HCT116 (cell line): ENCODE measurements around the gene INSRR. TPM values are rescaled to one million over a fixed set of nuclear protein-coding genes. Genes with fewer than 3 reads are reported as not detected.

Experiments
- ATAC-seq: fragments of 200-7000 bp; cut with Tn5 transposase; 2 replicates; pipeline ENCODE4 v1.9.1; 2020; ENCODE audit warnings: mild to moderate bottlenecking, moderate library complexity
- BruUV-seq: library from RNA; stranded (reverse); fragments of 400-500 nt; replicated peaks from 2 replicates; lab custom pipeline; 2021; lab: Mats Ljungman, UMichigan
- CTCF ChIA-PET: fragments of 300-600 bp; sonication (Branson Sonifier 250); formaldehyde crosslinking; loops from one replicate; lab custom pipeline; 2021; ENCODE audit warnings: antibody characterized with exemption; lab: Charles Lee
- POLR2A ChIA-PET: fragments of 300-600, 350-600 bp; sonication (Branson Sonifier 250); formaldehyde crosslinking; loops from one replicate; lab custom pipeline; 2021; ENCODE audit warnings: antibody characterized with exemption; lab: Charles Lee
- RAD21 ChIA-PET, 2 experiments: fragments of 300-600 bp; sonication (Branson Sonifier 250); formaldehyde crosslinking; loops; one replicate each; lab custom pipeline; 2023; ENCODE audit warnings: low total read pairs in 2 of 2; ENCODE audit not compliant: uncharacterized antibody in 2 of 2, unreplicated experiment in 2 of 2, low non-redundant PET in 1 of 2; lab: Charles Lee
- DNase-seq: peaks from one replicate; pipeline ENCODE4 v3.0.0-alpha.2; 2010; ENCODE audit warnings: low read depth, low spot score
- H2AFZ ChIP-seq: fragments of 200-600 bp; shearing (Covaris generic), sonication (generic); 2 replicates; pipeline ENCODE4 v1.6.1; 2017; ENCODE audit warnings: low read depth, mixed run types, mixed read lengths, antibody characterized with exemption, low read length; ENCODE audit not compliant: poor library complexity, severe bottlenecking
- H3K27ac ChIP-seq: 2 replicates; pipeline ENCODE4 v1.5.1; 2012; ENCODE audit warnings: low read depth, low read length
- H3K27me3 ChIP-seq: fragments of 200-600 bp; sonication (generic); 2 replicates; pipeline ENCODE4 v1.6.1; 2016; ENCODE audit warnings: mixed run types, low read length, mixed read lengths; ENCODE audit not compliant: insufficient read depth
- H3K36me3 ChIP-seq, 2 experiments: fragments of 200-500 bp in 1 of 2; fragments of 200-600 bp in 1 of 2; sonication (Bioruptor generic) in 1 of 2; sonication (generic) in 1 of 2; 2 replicates each; pipeline versions ENCODE4 v1.5.1 to v1.6.1; 2014 to 2016; ENCODE audit warnings: low read length in 2 of 2, inconsistent platforms in 1 of 2, mixed read lengths in 1 of 2, mixed run types in 1 of 2; ENCODE audit not compliant: insufficient read depth in 2 of 2, control insufficient read depth in 1 of 2
- H3K4me1 ChIP-seq, 2 experiments: fragments of 200-600 bp in 1 of 2; sonication (generic) in 1 of 2; 2 replicates each; pipeline versions ENCODE4 v1.5.1 to v1.6.1; 2012 to 2017; ENCODE audit warnings: low read length in 2 of 2, inconsistent platforms in 1 of 2, mild to moderate bottlenecking in 1 of 2, mixed read lengths in 1 of 2, mixed run types in 1 of 2, moderate library complexity in 1 of 2; ENCODE audit not compliant: insufficient read depth in 2 of 2, control insufficient read depth in 1 of 2
- H3K4me2 ChIP-seq: fragments of 200-600 bp; sonication (generic); 2 replicates; pipeline ENCODE4 v1.6.1; 2017; ENCODE audit warnings: mixed run types, low read length, mixed read lengths
- H3K4me3 ChIP-seq, 2 experiments: fragments of 200-600 bp in 1 of 2; sonication (generic) in 1 of 2; replicated peaks in 1 of 2; 2 replicates each; pipeline ENCODE4 v1.5.1; 2011 to 2016; ENCODE audit warnings: low read length in 2 of 2, control low read depth in 1 of 2, low read depth in 1 of 2, mild to moderate bottlenecking in 1 of 2, mixed read lengths in 1 of 2, mixed run types in 1 of 2
- H3K79me2 ChIP-seq: fragments of 200-600 bp; sonication (generic); 2 replicates; pipeline ENCODE4 v1.6.1; 2017; ENCODE audit warnings: mild to moderate bottlenecking, mixed run types, low read length, moderate library complexity, mixed read lengths; ENCODE audit not compliant: insufficient read depth
- H3K9ac ChIP-seq: fragments of 200-600 bp; sonication (generic); 2 replicates; pipeline ENCODE4 v1.6.1; 2016; ENCODE audit warnings: low read length, mixed read lengths
- H3K9me2 ChIP-seq: fragments of 200-600 bp; sonication (generic), shearing (Covaris generic); 2 replicates; pipeline ENCODE4 v1.6.1; 2017; ENCODE audit warnings: mixed run types, mild to moderate bottlenecking, moderate library complexity; ENCODE audit not compliant: insufficient read depth
- H3K9me3 ChIP-seq, 2 experiments: fragments of 200-500 bp in 1 of 2; fragments of 200-600 bp in 1 of 2; sonication (Bioruptor generic) in 1 of 2; sonication (generic) in 1 of 2; 2 replicates each; pipeline ENCODE4 v1.6.1; 2014 to 2017; ENCODE audit warnings: low read length in 2 of 2, mixed read lengths in 2 of 2, inconsistent platforms in 1 of 2, low read depth in 1 of 2, mild to moderate bottlenecking in 1 of 2, mixed run types in 1 of 2, moderate library complexity in 1 of 2; ENCODE audit not compliant: control insufficient read depth in 1 of 2, insufficient read depth in 1 of 2
- H4K20me1 ChIP-seq: fragments of 200-600 bp; sonication (generic), shearing (Covaris generic); 2 replicates; pipeline ENCODE4 v1.6.1; 2017; ENCODE audit warnings: mixed run types, mild to moderate bottlenecking, moderate library complexity; ENCODE audit not compliant: insufficient read depth
- CTCF ChIP-seq, 3 experiments: fragments of 200-600 bp in 1 of 3; sonication (generic) in 1 of 3; IDR thresholded peaks in 2 of 3; conservative IDR thresholded peaks in 1 of 3; 2 replicates each; pipeline ENCODE4 v1.5.1; 2012 to 2017; ENCODE audit warnings: low read depth in 2 of 3, low read length in 2 of 3, antibody characterized with exemption in 1 of 3, borderline replicate concordance in 1 of 3, control low read depth in 1 of 3, mild to moderate bottlenecking in 1 of 3, mixed read lengths in 1 of 3, mixed run types in 1 of 3, moderate library complexity in 1 of 3; ENCODE audit not compliant: insufficient read depth in 1 of 3
- EGR1 ChIP-seq: IDR thresholded peaks from 2 replicates; pipeline ENCODE4 v1.6.1; 2012; ENCODE audit warnings: low read depth
- EZH2 ChIP-seq: fragments of 200-600 bp; sonication (generic); IDR thresholded peaks from 2 replicates; pipeline ENCODE4 v1.6.1; 2017; ENCODE audit warnings: antibody characterized with exemption, mixed run types
- EZH2phosphoT487 ChIP-seq: fragments of 200-600 bp; IDR thresholded peaks from 2 replicates; pipeline ENCODE4 v1.6.1; 2018; ENCODE audit warnings: antibody characterized with exemption, borderline replicate concordance
- FOSL1 ChIP-seq: IDR thresholded peaks from 2 replicates; pipeline ENCODE4 v1.6.1; 2012; ENCODE audit warnings: low read depth
- POLR2A ChIP-seq: IDR thresholded peaks from 2 replicates; pipeline ENCODE4 v1.7.0; 2011; ENCODE audit warnings: borderline replicate concordance; ENCODE audit not compliant: insufficient read depth, insufficient read length; ENCODE audit errors: extremely low read depth
- SRF ChIP-seq: IDR thresholded peaks from 2 replicates; pipeline ENCODE4 v1.6.1; 2012; ENCODE audit warnings: low read depth
- ZNF274 ChIP-seq: fragments of 200-500 bp; sonication (Bioruptor generic); IDR thresholded peaks from 2 replicates; pipeline ENCODE4 v1.6.1; 2014; ENCODE audit warnings: mild to moderate bottlenecking, low read depth, low read length, inconsistent platforms
- intact Hi-C: fragments of 100-400 bp; cut with micrococcal nuclease; formaldehyde crosslinking; loops from 2 replicates; pipeline ENCODE4 v1.10.0; 2022
- total RNA-seq: library from RNA; stranded (reverse); gene quantifications from one replicate; pipeline ENCODE4 v1.2.1, GENCODE V29; 2021; ENCODE audit not compliant: unreplicated experiment

INSRR gene
- total RNA-seq, 1 experiment from 2014 or later: not detected

GRCh38 chr1:156854634-156855033 lies 4.3 kb downstream of the INSRR start:
- DNase-seq (no peak), ATAC-seq (no peak)
- Histone ChIP-seq H4K20me1 (no peaks in the 10 kb centered on the region), H3K36me3 (no peaks in the 10 kb centered on the region), H3K27ac (no peak overlapping the region), H3K9me3 (no peaks in the 10 kb centered on the region), H3K4me3 (no peak overlapping the region), H3K4me1 (peaks cover 0 to 1% of the 10 kb centered on the region in 2 experiments; a peak in 2 of 4 replicates), H3K9ac (no peak overlapping the region), H3K79me2 (no peaks in the 10 kb centered on the region), H3K27me3 (no peaks in the 10 kb centered on the region), H3K4me2 (no peak overlapping the region), H3K9me2 (no peaks in the 10 kb centered on the region), H2AFZ (no peak overlapping the region)
- intact Hi-C loops: no loop called here
- POLR2A ChIA-PET: no interaction called here
- RAD21 ChIA-PET: no interaction called here
- no TSS peak for BruUV-seq
- TF ChIP-seq FOSL1 (no peak), ZNF274 (no peak), SRF (no peak), EZH2phosphoT487 (no peak), CTCF (IDR thresholded peaks at IDR 0.05 in 2 of 3, conservative IDR thresholded peaks at IDR 0.05 in 1 of 3; ENCODE audit: borderline replicate concordance in 1 of 3, insufficient read depth in 1 of 3, low read depth in 2 of 3, low read length in 2 of 3) (no peak; a peak in 1 of 6 replicates), EZH2 (no peak), POLR2A (no peak)
- CTCF ChIA-PET: interaction anchor here (1.4 kb wide), 1 partner anchor 129 kb away, joined by 3 read pairs; no protein-coding TSS in a partner anchor

GRCh38 chr1:156853761-156854160 lies 5.2 kb downstream of the INSRR start:
- ATAC-seq: no peak
- ChIA-PET CTCF (interaction anchor here (1.4 kb wide), 1 partner anchor 128 kb away, joined by 3 read pairs; no protein-coding TSS in a partner anchor), POLR2A (no interaction called here), RAD21 (no interaction called here)
- Histone ChIP-seq H3K9ac (no peak overlapping the region), H4K20me1 (no peaks in the 10 kb centered on the region), H3K4me1 (no peaks in the 10 kb centered on the region; a peak in 2 of 4 replicates), H2AFZ (no peak overlapping the region), H3K9me2 (no peaks in the 10 kb centered on the region), H3K36me3 (no peaks in the 10 kb centered on the region), H3K9me3 (no peaks in the 10 kb centered on the region), H3K27me3 (no peaks in the 10 kb centered on the region), H3K27ac (no peak overlapping the region), H3K79me2 (no peaks in the 10 kb centered on the region), H3K4me2 (no peak overlapping the region), H3K4me3 (no peak overlapping the region)
- BruUV-seq: no TSS peak
- TF ChIP-seq EGR1: no peak
- DNase-seq: no peak
- intact Hi-C loops: no loop called here
